MM.1S (cell line): ENCODE data around the gene R3HDML.

ENCODE experiments used
- CTCF ChIP-seq: fragments of 300-600 bp; sonication (generic); IDR thresholded peaks from 2 replicates; pipeline ENCODE4 v1.5.1; 2016; ENCODE audit warnings: antibody characterized with exemption, low read length, mixed read lengths
- EZH2phosphoT487 ChIP-seq: fragments of 300-600 bp; sonication (generic); IDR thresholded peaks from 2 replicates; pipeline ENCODE4 v1.6.1; 2018; ENCODE audit warnings: antibody characterized with exemption, low read length

- TF ChIP-seq CTCF (no peak), EZH2phosphoT487 (no peak)
These were observed 2.1 kb upstream of the R3HDML start for GRCh38 chr20:44334709-44335108.
